ENCODE data around the gene SLC25A47.
"Not testable (repeated sequence)": the region's sequence is repeated elsewhere in the genome, so short reads cannot be mapped to it uniquely, and the experiment has no call there.

The SLC25A47 gene

GRCh38 chr14:100294963-100295330 lies 28.2 kb upstream of the SLC25A47 start:
- Histone ChIP-seq H3K4me3 (no peak overlapping the region), H3K4me1 (peaks cover 0 to 27% (median 16%) of the 10 kb centered on the region in 4 donors), H3K27ac (no peak overlapping the region), H3K27me3 (no peaks in the 10 kb centered on the region), H3K9me3 (no peaks in the 10 kb centered on the region), H3K36me3 (peaks cover 0 to 40% (median 22%) of the 10 kb centered on the region in 3 donors)
- peak in 1 of 2 donors; percentile 49 for DNase-seq
- intact Hi-C loops (cut with DNase I; ENCODE audit: low total_unique reads) = no loop called here
- TF ChIP-seq CTCF (IDR thresholded peaks at IDR 0.05) = no peak

- Histone ChIP-seq H3K9me3 (no peaks in the 10 kb centered on the region), H3K36me3 (peaks cover 0 to 35% (median 22%) of the 10 kb centered on the region in 3 donors), H3K4me1 (peaks cover 0 to 27% (median 16%) of the 10 kb centered on the region in 4 donors), H3K27ac (no peak overlapping the region), H3K4me3 (no peak overlapping the region), H3K27me3 (no peaks in the 10 kb centered on the region)
- TF ChIP-seq CTCF (IDR thresholded peaks at IDR 0.05) = no peak
- peak in 1 of 2 donors; percentile 61 for DNase-seq
- intact Hi-C loops (cut with DNase I; ENCODE audit: low total_unique reads) = no loop called here
These were observed 27.6 kb upstream of the SLC25A47 start for GRCh38 chr14:100295376-100296105.

- no peak for TF ChIP-seq CTCF (IDR thresholded peaks at IDR 0.05)
- Histone ChIP-seq H3K9me3 (no peaks in the 10 kb centered on the region), H3K4me1 (peaks cover 0 to 27% (median 16%) of the 10 kb centered on the region in 4 donors), H3K4me3 (no peak overlapping the region), H3K27me3 (no peaks in the 10 kb centered on the region), H3K27ac (peak overlapping the region; percentile 66 to 78), H3K36me3 (peaks cover 0 to 28% (median 18%) of the 10 kb centered on the region in 3 donors)
- intact Hi-C loops (cut with DNase I; ENCODE audit: low total_unique reads) = no loop called here
- peak; percentile 25 to 52 for DNase-seq
These were observed 27.0 kb upstream of the SLC25A47 start for GRCh38 chr14:100296106-100296651.

GRCh38 chr14:100296729-100297128 lies 26.4 kb upstream of the SLC25A47 start:
- H3K27me3 ChIP-seq; H3K9me3 ChIP-seq; H3K4me3 ChIP-seq; intact Hi-C loops (cut with DNase I; ENCODE audit: low total_unique reads): not testable (repeated sequence)
- H3K27ac ChIP-seq = peak overlapping the region; percentile 66 to 78
- peaks cover 0 to 23% (median 13%) of the 10 kb centered on the region in 3 donors for H3K36me3 ChIP-seq
- peak; percentile 20 to 63 for DNase-seq
- peaks cover 0 to 27% (median 16%) of the 10 kb centered on the region in 4 donors for H3K4me1 ChIP-seq

GRCh38 chr14:100297320-100298300 lies 25.5 kb upstream of the SLC25A47 start:
- Histone ChIP-seq H3K4me1 (peaks cover 0 to 27% (median 16%) of the 10 kb centered on the region in 4 donors), H3K36me3 (peaks cover 0 to 14% (median 4%) of the 10 kb centered on the region in 3 donors), H3K9me3 (no peaks in the 10 kb centered on the region), H3K27ac (peak overlapping the region; percentile 66 to 78), H3K4me3 (peak overlapping the region; percentile 12 to 13), H3K27me3 (no peaks in the 10 kb centered on the region)
- intact Hi-C loops (cut with DNase I; ENCODE audit: low total_unique reads) = no loop called here
- no peak for TF ChIP-seq CTCF (IDR thresholded peaks at IDR 0.05)
- DNase-seq = peak; percentile 91 to 94
